Sigmoid colon (tissue), 4 donors: ENCODE results near the gene NEK2.

Source experiments
- CTCF ChIP-seq, 4 experiments: fragments of 450-650 bp in 3 of 4; fragments of 200-600 bp in 1 of 4; IDR thresholded peaks; one replicate each; pipeline ENCODE4 v1.5.1; 2016 to 2019; ENCODE audit warnings: antibody characterized with exemption in 4 of 4, mild to moderate bottlenecking in 3 of 4, moderate library complexity in 2 of 4
- EP300 ChIP-seq, 4 donors: sonication (generic); formaldehyde crosslinking; IDR thresholded peaks; one replicate each; pipeline ENCODE4 v1.6.1; 2017; ENCODE audit warnings: antibody characterized with exemption in 4 of 4

DNA sequence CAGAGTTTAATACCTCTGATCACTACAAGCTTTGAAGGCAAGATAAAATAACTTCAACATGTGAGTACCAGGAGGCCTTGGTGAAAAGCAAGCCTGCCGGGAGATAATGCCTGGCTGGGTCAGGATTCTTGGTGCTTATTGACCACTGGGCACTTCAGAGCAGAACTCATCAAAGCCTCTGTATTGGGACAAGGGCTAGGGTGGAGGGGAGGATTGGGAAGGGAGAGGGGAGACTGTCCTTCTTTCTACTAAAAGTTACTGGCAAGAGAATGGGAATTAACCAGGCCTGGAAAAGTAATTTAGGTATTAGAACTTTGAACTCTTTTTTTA lies 35.2 kb downstream of the NEK2 start:
- no peak for TF ChIP-seq EP300 (IDR thresholded peaks at IDR 0.05)
- no peak for TF ChIP-seq CTCF (IDR thresholded peaks at IDR 0.05)
